Right lobe of liver (tissue), 6 donors: ENCODE measurements around the gene SMPDL3A. TPM values are rescaled to one million over a fixed set of nuclear protein-coding genes. Genes with fewer than 3 reads are reported as not detected.

Source experiments
- ATAC-seq, 4 donors: fragments of 200-7000 bp; cut with Tn5 transposase; one replicate each; pipeline ENCODE4 v1.9.1; 2020; ENCODE audit warnings: mild to moderate bottlenecking in 4 of 4, moderate library complexity in 4 of 4
- DNase-seq, 3 donors: peaks; one replicate each; pipeline ENCODE4 v3.0.0-alpha.2; 2020
- H3K27ac ChIP-seq, 3 donors: fragments of 200-600 bp; one replicate each; pipeline ENCODE4 v1.8.0; 2022
- H3K27me3 ChIP-seq, 2 donors: fragments of 200-600 bp; one replicate each; pipeline ENCODE4 v1.8.0; 2022
- H3K36me3 ChIP-seq, 4 donors: fragments of 200-600 bp; sonication (generic) in 1 of 4; one replicate each; pipeline versions ENCODE4 v1.5.1 to v1.8.0; 2017 to 2022; ENCODE audit warnings: control low read depth in 1 of 4
- H3K4me1 ChIP-seq, 4 donors: fragments of 200-600 bp; sonication (generic) in 1 of 4; one replicate each; pipeline versions ENCODE4 v1.5.1 to v1.8.0; 2017 to 2022; ENCODE audit warnings: control low read depth in 1 of 4
- H3K4me3 ChIP-seq, 3 donors: fragments of 200-600 bp; one replicate each; pipeline ENCODE4 v1.8.0; 2022
- H3K9me3 ChIP-seq, 4 donors: fragments of 200-600 bp; sonication (generic) in 1 of 4; one replicate each; pipeline versions ENCODE4 v1.5.1 to v1.8.0; 2017 to 2022; ENCODE audit warnings: control low read depth in 1 of 4
- POLR2A ChIP-seq: fragments of 450-650 bp; IDR thresholded peaks from one replicate; pipeline ENCODE4 v1.6.1; 2017; ENCODE audit warnings: antibody characterized with exemption, mild to moderate bottlenecking
- WGBS: methylation state at CpG from one replicate; pipeline ENCODE4 v1.1.6; 2018; ENCODE audit warnings: low coverage, low lambda C conversion rate; ENCODE audit not compliant: insufficient coverage; ENCODE audit errors: missing lambda C conversion rate; 5-methylcytosine and 5-hydroxymethylcytosine counted together
- intact Hi-C, 2 donors: fragments of 100-400 bp; cut with DNase I; formaldehyde crosslinking; loops; one replicate each; pipeline versions ENCODE4 v1.11.2 to v1.14.1; 2022
- small RNA-seq, 2 experiments: library from RNA; depleted of rRNA; stranded (forward); fragments of <200 nt; gene quantifications; one replicate each; pipeline ENCODE3, GENCODE V24; 2016
- total RNA-seq, 6 experiments: library from RNA; depleted of rRNA in 2 of 6; stranded (reverse); fragments of >200 nt in 2 of 6; fragmentation: NEBNext Ultra II Directional in 3 of 6; extraction: Animal tissue kit (Norgen Biotek cat#: 25700) in 3 of 6; gene quantifications; one replicate each; pipeline versions ENCODE4 v1.1.0 to v1.2.4, GENCODE V29; 2016 to 2023
- TF ChIP-seq, protein P1 (sequence below), 4 donors: fragments of 200-600 bp in 3 of 4; fragments of 450-650 bp in 1 of 4; IDR thresholded peaks; one replicate each; pipeline versions ENCODE4 v1.5.1 to v1.8.0; 2016 to 2022; ENCODE audit warnings: antibody characterized with exemption in 4 of 4, mild to moderate bottlenecking in 2 of 4
- donor health status: DM: no; HTN: yes; CAD: no.
- donor health status: DM: no; HTN: no; CAD: no.
- donor health status: DM: no; HTN: no; CAD: no.
- donor health status: DM: no; HTN: yes; CAD: no.
- donor health status: DM: no; HTN: yes; CAD: no.

The SMPDL3A gene
- total RNA-seq, 6 experiments from 2014 or later = 27.5 to 51.9 (median 36.1) TPM

- WGBS = 92% methylated on average over 9 of the region's 9 CpGs
- TF ChIP-seq, protein P1, sequence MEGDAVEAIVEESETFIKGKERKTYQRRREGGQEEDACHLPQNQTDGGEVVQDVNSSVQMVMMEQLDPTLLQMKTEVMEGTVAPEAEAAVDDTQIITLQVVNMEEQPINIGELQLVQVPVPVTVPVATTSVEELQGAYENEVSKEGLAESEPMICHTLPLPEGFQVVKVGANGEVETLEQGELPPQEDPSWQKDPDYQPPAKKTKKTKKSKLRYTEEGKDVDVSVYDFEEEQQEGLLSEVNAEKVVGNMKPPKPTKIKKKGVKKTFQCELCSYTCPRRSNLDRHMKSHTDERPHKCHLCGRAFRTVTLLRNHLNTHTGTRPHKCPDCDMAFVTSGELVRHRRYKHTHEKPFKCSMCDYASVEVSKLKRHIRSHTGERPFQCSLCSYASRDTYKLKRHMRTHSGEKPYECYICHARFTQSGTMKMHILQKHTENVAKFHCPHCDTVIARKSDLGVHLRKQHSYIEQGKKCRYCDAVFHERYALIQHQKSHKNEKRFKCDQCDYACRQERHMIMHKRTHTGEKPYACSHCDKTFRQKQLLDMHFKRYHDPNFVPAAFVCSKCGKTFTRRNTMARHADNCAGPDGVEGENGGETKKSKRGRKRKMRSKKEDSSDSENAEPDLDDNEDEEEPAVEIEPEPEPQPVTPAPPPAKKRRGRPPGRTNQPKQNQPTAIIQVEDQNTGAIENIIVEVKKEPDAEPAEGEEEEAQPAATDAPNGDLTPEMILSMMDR (IDR thresholded peaks at IDR 0.05) = no peak
- TF ChIP-seq POLR2A = no peak
- H3K4me3 ChIP-seq = no peak overlapping the region
- no peaks in the 10 kb centered on the region for H3K36me3 ChIP-seq
- DNase-seq = no peak
- no peaks in the 10 kb centered on the region for H3K4me1 ChIP-seq
- H3K9me3 ChIP-seq = no peaks in the 10 kb centered on the region
- intact Hi-C loops = no loop called here
- no peaks in the 10 kb centered on the region for H3K27me3 ChIP-seq
- no peak for ATAC-seq
- H3K27ac ChIP-seq = no peak overlapping the region
Measured at GRCh38 chr6:122845464-122845863, 56.4 kb downstream of the SMPDL3A start.

- Histone ChIP-seq H3K27ac (no peak overlapping the region), H3K9me3 (no peaks in the 10 kb centered on the region), H3K27me3 (no peaks in the 10 kb centered on the region), H3K4me3 (no peak overlapping the region), H3K36me3 (no peaks in the 10 kb centered on the region), H3K4me1 (no peaks in the 10 kb centered on the region)
- intact Hi-C loops = no loop called here
- TF ChIP-seq, protein P1 (IDR thresholded peaks at IDR 0.05) = no peak
- no peak for TF ChIP-seq POLR2A
- 58% methylated on average over 3 of the region's 3 CpGs for WGBS
- no peak for ATAC-seq
- no peak for DNase-seq
Measured at GRCh38 chr6:122845916-122846612, 57.0 kb downstream of the SMPDL3A start.

DNA sequence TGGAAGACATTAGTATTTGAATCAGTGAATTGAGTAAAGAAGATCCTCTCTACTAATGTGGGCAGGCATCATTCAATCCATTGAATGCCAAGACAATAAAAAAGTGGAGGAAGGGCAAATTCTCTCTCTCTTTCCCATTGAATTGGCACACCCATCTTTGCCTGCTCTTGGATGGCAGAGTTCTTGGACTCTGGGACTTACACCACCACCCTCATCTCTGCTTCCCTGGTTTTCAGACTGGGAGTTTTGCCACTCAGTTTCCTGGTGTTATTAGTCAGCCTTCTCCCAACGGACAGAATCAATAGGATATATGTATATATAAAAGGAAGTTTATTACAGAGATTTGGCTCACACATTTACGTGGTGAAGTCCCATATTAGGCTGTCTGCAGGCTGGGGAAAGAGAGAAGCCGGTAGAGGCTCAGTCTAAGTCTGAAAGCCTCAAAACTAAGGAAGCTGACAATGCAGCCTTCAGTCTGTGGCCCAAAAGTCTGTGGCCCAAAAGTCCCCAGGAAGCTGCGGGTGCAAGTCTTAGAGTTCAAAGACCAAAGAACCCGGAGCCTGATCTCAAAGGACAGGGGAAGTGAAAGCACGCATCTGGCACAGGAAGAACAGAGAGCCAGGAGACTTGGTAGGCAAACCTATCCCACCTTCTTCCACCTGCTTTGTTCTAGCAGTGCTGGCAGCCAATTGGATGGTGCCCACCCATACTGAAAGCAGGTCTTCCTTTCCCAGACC, 64.4 kb downstream of the SMPDL3A start:
- WGBS = 54% methylated on average over 3 of the region's 6 CpGs
- TF ChIP-seq POLR2A = no peak
- TF ChIP-seq, protein P1 (IDR thresholded peaks at IDR 0.05) = no peak
- DNase-seq = no peak

More for the DNA sequence above, 64.4 kb downstream of the SMPDL3A start:
- H3K4me1 ChIP-seq = no peaks in the 10 kb centered on the region
- ATAC-seq = no peak
- H3K36me3 ChIP-seq = no peaks in the 10 kb centered on the region
- no peak overlapping the region for H3K27ac ChIP-seq
- intact Hi-C loops = no loop called here
- H3K4me3 ChIP-seq = no peak overlapping the region
- no peaks in the 10 kb centered on the region for H3K9me3 ChIP-seq
- H3K27me3 ChIP-seq = no peaks in the 10 kb centered on the region

Small RNA genes lying within 50 kb of the gene (small RNA-seq; reads per million reads assigned to genes)
- 0 reads per million in 2 experiments for gene RN7SL564P

Other genes starting within 250 kb of the SMPDL3A start
- 10 to 100 TPM in 2 of 6 experiments, 1 to 10 TPM in 4; 2.4 to 12.1 (median 4.1) TPM for gene PKIB, start 178.9 kb upstream of the SMPDL3A start, total RNA-seq
- not detected for gene FABP7, start 9.5 kb upstream of the SMPDL3A start, total RNA-seq
- under 1 TPM in 2 of 6 experiments, not detected in 4; 0.02 to 0.15 TPM for gene CLVS2, start 207.0 kb downstream of the SMPDL3A start, total RNA-seq